ENCODE measurements around the gene CD6.

The CD6 gene

GRCh38 chr11:60971520-60971919 lies at the start of gene CD6:
Gene CD6 (plus strand): TSS chr11:60971680. CDS start chr11:60971866, 186 bp downstream.
- H3K27ac Mint-ChIP-seq: peak within 1 kb of the TSS; percentile 96
- peak within 1 kb of the TSS; percentile 88 for H3K4me3 Mint-ChIP-seq
- peaks cover 31% of the 10 kb centered on the region for H3K36me3 Mint-ChIP-seq (ENCODE audit: low read depth)
- peaks cover 13% of the 10 kb centered on the region for H3K27me3 Mint-ChIP-seq (ENCODE audit: low read depth)
- H3K9me3 Mint-ChIP-seq: no peaks in the 10 kb centered on the region
- H3K4me1 Mint-ChIP-seq (ENCODE audit: low read depth): peaks cover 39% of the 10 kb centered on the region

GRCh38 chr11:60921777-60922335 lies 49.6 kb upstream of the CD6 start:
- H3K4me1 Mint-ChIP-seq (ENCODE audit: low read depth): peaks cover 18% of the 10 kb centered on the region
- H3K27me3 Mint-ChIP-seq (ENCODE audit: low read depth): peaks cover 23% of the 10 kb centered on the region
- no peak overlapping the region for H3K27ac Mint-ChIP-seq
- no peaks in the 10 kb centered on the region for H3K9me3 Mint-ChIP-seq
- H3K4me3 Mint-ChIP-seq: no peak overlapping the region
- H3K36me3 Mint-ChIP-seq (ENCODE audit: low read depth): peaks cover 31% of the 10 kb centered on the region

- no peak overlapping the region for H3K27ac Mint-ChIP-seq
- peaks cover 29% of the 10 kb centered on the region for H3K36me3 Mint-ChIP-seq (ENCODE audit: low read depth)
- peaks cover 31% of the 10 kb centered on the region for H3K27me3 Mint-ChIP-seq (ENCODE audit: low read depth)
- no peaks in the 10 kb centered on the region for H3K9me3 Mint-ChIP-seq
- peaks cover 14% of the 10 kb centered on the region for H3K4me1 Mint-ChIP-seq (ENCODE audit: low read depth)
- H3K4me3 Mint-ChIP-seq: no peak overlapping the region
These were observed 48.6 kb upstream of the CD6 start for GRCh38 chr11:60922906-60923305.

- peaks cover 14% of the 10 kb centered on the region for H3K4me1 Mint-ChIP-seq (ENCODE audit: low read depth)
- peak overlapping the region; percentile 42 for H3K4me3 Mint-ChIP-seq
- H3K36me3 Mint-ChIP-seq (ENCODE audit: low read depth): peaks cover 27% of the 10 kb centered on the region
- peaks cover 31% of the 10 kb centered on the region for H3K27me3 Mint-ChIP-seq (ENCODE audit: low read depth)
- no peak overlapping the region for H3K27ac Mint-ChIP-seq
- no peaks in the 10 kb centered on the region for H3K9me3 Mint-ChIP-seq
These were observed 48.2 kb upstream of the CD6 start for GRCh38 chr11:60923326-60923725.

GRCh38 chr11:60923800-60924109 lies 47.7 kb upstream of the CD6 start:
- H3K27ac Mint-ChIP-seq: no peak overlapping the region
- no peaks in the 10 kb centered on the region for H3K9me3 Mint-ChIP-seq
- peaks cover 31% of the 10 kb centered on the region for H3K27me3 Mint-ChIP-seq (ENCODE audit: low read depth)
- H3K36me3 Mint-ChIP-seq (ENCODE audit: low read depth): peaks cover 27% of the 10 kb centered on the region
- no peak overlapping the region for H3K4me3 Mint-ChIP-seq
- H3K4me1 Mint-ChIP-seq (ENCODE audit: low read depth): peaks cover 14% of the 10 kb centered on the region

- peak within 1 kb of the TSS; percentile 65 for H3K4me3 Mint-ChIP-seq
- peaks cover 14% of the 10 kb centered on the region for H3K4me1 Mint-ChIP-seq (ENCODE audit: low read depth)
- no peak within 1 kb of the TSS for H3K27ac Mint-ChIP-seq
- H3K36me3 Mint-ChIP-seq (ENCODE audit: low read depth): peaks cover 27% of the 10 kb centered on the region
- H3K27me3 Mint-ChIP-seq (ENCODE audit: low read depth): peaks cover 31% of the 10 kb centered on the region
- H3K9me3 Mint-ChIP-seq: no peaks in the 10 kb centered on the region
These were observed 47.2 kb upstream of the CD6 start, which contains the start of gene TMEM132A for GRCh38 chr11:60924110-60924905. Gene TMEM132A (plus strand): TSS chr11:60924460. CDS start chr11:60924634, 174 bp downstream.

- no peaks in the 10 kb centered on the region for H3K9me3 Mint-ChIP-seq
These were observed 46.3 kb upstream of the CD6 start for GRCh38 chr11:60924906-60925853.

GRCh38 chr11:60925868-60926267 lies 45.6 kb upstream of the CD6 start:
- H3K4me1 Mint-ChIP-seq (ENCODE audit: low read depth): peaks cover 14% of the 10 kb centered on the region
- peak overlapping the region; percentile 65 for H3K4me3 Mint-ChIP-seq
- H3K36me3 Mint-ChIP-seq (ENCODE audit: low read depth): peaks cover 13% of the 10 kb centered on the region
- no peaks in the 10 kb centered on the region for H3K9me3 Mint-ChIP-seq
- H3K27me3 Mint-ChIP-seq (ENCODE audit: low read depth): peaks cover 36% of the 10 kb centered on the region
- no peak overlapping the region for H3K27ac Mint-ChIP-seq

More at GRCh38 chr11:60924906-60925853, 46.3 kb upstream of the CD6 start:
- Mint-ChIP-seq H3K4me1 (ENCODE audit: low read depth) (peaks cover 14% of the 10 kb centered on the region), H3K27me3 (ENCODE audit: low read depth) (peaks cover 36% of the 10 kb centered on the region), H3K36me3 (ENCODE audit: low read depth) (peaks cover 20% of the 10 kb centered on the region), H3K4me3 (peak overlapping the region; percentile 65), H3K27ac (no peak overlapping the region)

- H3K27me3 Mint-ChIP-seq (ENCODE audit: low read depth): peaks cover 36% of the 10 kb centered on the region
- H3K4me3 Mint-ChIP-seq: no peak overlapping the region
These were observed 45.0 kb upstream of the CD6 start for GRCh38 chr11:60926500-60926899.

GRCh38 chr11:60927061-60927592 lies 44.4 kb upstream of the CD6 start:
- Mint-ChIP-seq H3K36me3 (ENCODE audit: low read depth) (peaks cover 8% of the 10 kb centered on the region), H3K4me3 (no peak overlapping the region), H3K27ac (no peak overlapping the region), H3K4me1 (ENCODE audit: low read depth) (peaks cover 14% of the 10 kb centered on the region), H3K9me3 (no peaks in the 10 kb centered on the region), H3K27me3 (ENCODE audit: low read depth) (peaks cover 36% of the 10 kb centered on the region)

More at GRCh38 chr11:60926500-60926899, 45.0 kb upstream of the CD6 start:
- H3K36me3 Mint-ChIP-seq (ENCODE audit: low read depth): peaks cover 12% of the 10 kb centered on the region
- H3K4me1 Mint-ChIP-seq (ENCODE audit: low read depth): peaks cover 14% of the 10 kb centered on the region
- H3K9me3 Mint-ChIP-seq: no peaks in the 10 kb centered on the region
- H3K27ac Mint-ChIP-seq: no peak overlapping the region

GRCh38 chr11:60927600-60927999 lies 43.9 kb upstream of the CD6 start:
- Mint-ChIP-seq H3K4me3 (no peak overlapping the region), H3K36me3 (ENCODE audit: low read depth) (peaks cover 4% of the 10 kb centered on the region), H3K4me1 (ENCODE audit: low read depth) (peaks cover 14% of the 10 kb centered on the region), H3K27me3 (ENCODE audit: low read depth) (peaks cover 36% of the 10 kb centered on the region), H3K27ac (no peak overlapping the region), H3K9me3 (no peaks in the 10 kb centered on the region)

GRCh38 chr11:60928563-60929001 lies 42.9 kb upstream of the CD6 start:
- peaks cover 13% of the 10 kb centered on the region for H3K4me1 Mint-ChIP-seq (ENCODE audit: low read depth)

GRCh38 chr11:60929764-60930163 lies 41.7 kb upstream of the CD6 start:
- Mint-ChIP-seq H3K4me1 (ENCODE audit: low read depth) (peaks cover 10% of the 10 kb centered on the region), H3K36me3 (ENCODE audit: low read depth) (no peaks in the 10 kb centered on the region), H3K27ac (no peak overlapping the region), H3K4me3 (no peak overlapping the region), H3K27me3 (ENCODE audit: low read depth) (peaks cover 32% of the 10 kb centered on the region), H3K9me3 (no peaks in the 10 kb centered on the region)

More at GRCh38 chr11:60928563-60929001, 42.9 kb upstream of the CD6 start:
- no peak overlapping the region for H3K27ac Mint-ChIP-seq
- peaks cover 36% of the 10 kb centered on the region for H3K27me3 Mint-ChIP-seq (ENCODE audit: low read depth)
- no peaks in the 10 kb centered on the region for H3K36me3 Mint-ChIP-seq (ENCODE audit: low read depth)
- no peak overlapping the region for H3K4me3 Mint-ChIP-seq
- H3K9me3 Mint-ChIP-seq: no peaks in the 10 kb centered on the region

GRCh38 chr11:60930394-60930793 lies 41.1 kb upstream of the CD6 start:
- Mint-ChIP-seq H3K27me3 (ENCODE audit: low read depth) (peaks cover 28% of the 10 kb centered on the region), H3K9me3 (no peaks in the 10 kb centered on the region), H3K36me3 (ENCODE audit: low read depth) (no peaks in the 10 kb centered on the region), H3K4me3 (no peak overlapping the region), H3K4me1 (ENCODE audit: low read depth) (peaks cover 6% of the 10 kb centered on the region), H3K27ac (no peak overlapping the region)
